B cell (primary cell): ENCODE data around the gene CORO1A. TPM values are rescaled to one million over a fixed set of nuclear protein-coding genes. Genes with fewer than 3 reads are reported as not detected.

Experiments used
- ATAC-seq: fragments of 200-7000 bp; cut with Tn5 transposase; one replicate; pipeline ENCODE4 v1.10.0; 2021; ENCODE audit warnings: low read depth, mild to moderate bottlenecking, moderate number of reproducible peaks, moderate library complexity
- CTCF ChIA-PET: fragments of 350-600 bp; sonication (Branson Sonifier 250); formaldehyde crosslinking; loops from one replicate; lab custom pipeline; 2021; ENCODE audit warnings: antibody characterized with exemption, inconsistent platforms; lab: Charles Lee
- POLR2A ChIA-PET: fragments of 350-600 bp; sonication (Branson Sonifier 250); formaldehyde crosslinking; loops from one replicate; lab custom pipeline; 2021; ENCODE audit warnings: antibody characterized with exemption; lab: Charles Lee
- DNase-seq: peaks from one replicate; pipeline ENCODE4 v3.0.0; 2013
- H2AFZ ChIP-seq: 2 replicates; pipeline ENCODE4 v1.6.1; 2012; ENCODE audit warnings: mild to moderate bottlenecking, low read depth, low read length; ENCODE audit not compliant: insufficient read depth, poor library complexity, severe bottlenecking
- H3K27ac ChIP-seq, 2 donors: 1 replicate in 1 of 2; 2 replicates in 1 of 2; pipeline ENCODE4 v1.5.1; 2012 to 2013; ENCODE audit warnings: low read length in 2 of 2, mild to moderate bottlenecking in 2 of 2, moderate library complexity in 1 of 2
- H3K27me3 ChIP-seq, 4 experiments: fragments of 200-600 bp in 1 of 4; sonication (generic) in 1 of 4; replicated peaks in 1 of 4; 1 replicate in 2 of 4; 2 replicates in 2 of 4; pipeline versions ENCODE4 v1.6.1 to v1.7.0; 2013 to 2016; ENCODE audit warnings: low read length in 3 of 4, mild to moderate bottlenecking in 2 of 4, mixed read lengths in 1 of 4, moderate library complexity in 1 of 4; ENCODE audit not compliant: insufficient read depth in 4 of 4, control insufficient read depth in 3 of 4; ENCODE audit errors: control extremely low read depth in 1 of 4
- H3K36me3 ChIP-seq, 2 experiments: replicated peaks in 1 of 2; 1 replicate in 1 of 2; 2 replicates in 1 of 2; pipeline versions ENCODE4 v1.6.1 to v1.7.1; 2013; ENCODE audit warnings: low read length in 1 of 2; ENCODE audit not compliant: insufficient read depth in 2 of 2, control insufficient read depth in 1 of 2; ENCODE audit errors: control extremely low read depth in 1 of 2, extremely low read depth in 1 of 2
- H3K4me1 ChIP-seq, 2 donors: fragments of 200-600 bp in 1 of 2; sonication (generic) in 1 of 2; 1 replicate in 1 of 2; 2 replicates in 1 of 2; pipeline versions ENCODE4 v1.5.1 to v1.6.1; 2013 to 2017; ENCODE audit warnings: low read length in 2 of 2; ENCODE audit not compliant: control insufficient read depth in 2 of 2, insufficient read depth in 2 of 2
- H3K4me2 ChIP-seq: replicated peaks from 2 replicates; pipeline ENCODE3; 2012; ENCODE audit warnings: mild to moderate bottlenecking, low read depth, low read length; ENCODE audit not compliant: poor library complexity, severe bottlenecking
- H3K4me3 ChIP-seq, 5 experiments: fragments of 200-600 bp in 1 of 5; sonication (generic) in 1 of 5; 1 replicate in 3 of 5; 2 replicates in 2 of 5; pipeline versions ENCODE4 v1.5.1 to v1.7.0; 2011 to 2016; ENCODE audit warnings: low read length in 4 of 5, mild to moderate bottlenecking in 4 of 5, low read depth in 2 of 5, control low read depth in 1 of 5, moderate library complexity in 1 of 5; ENCODE audit not compliant: insufficient read depth in 1 of 5; ENCODE audit errors: control extremely low read depth in 1 of 5, extremely low read depth in 1 of 5
- H3K79me2 ChIP-seq: fragments of 200-600 bp; sonication (generic); one replicate; pipeline ENCODE4 v1.6.0; 2016; ENCODE audit warnings: low read length; ENCODE audit not compliant: control insufficient read depth, insufficient read depth
- H3K9ac ChIP-seq: fragments of 200-600 bp; sonication (generic); 2 replicates; pipeline ENCODE4 v1.6.1; 2017; ENCODE audit warnings: mild to moderate bottlenecking, low read length, moderate library complexity
- H3K9me3 ChIP-seq, 3 donors: one replicate each; pipeline versions ENCODE4 v1.6.1 to v1.7.1; 2013; ENCODE audit warnings: low read length in 2 of 3; ENCODE audit not compliant: control insufficient read depth in 2 of 3, insufficient read depth in 1 of 3; ENCODE audit errors: control extremely low read depth in 1 of 3
- H4K20me1 ChIP-seq: 2 replicates; pipeline ENCODE4 v1.6.0; 2012; ENCODE audit warnings: mild to moderate bottlenecking, low read length; ENCODE audit not compliant: insufficient read depth, control insufficient read depth, poor library complexity, severe bottlenecking
- H3K27ac Mint-ChIP-seq: one replicate; pipeline ENCODE4 v1.8.0; 2021; ENCODE audit warnings: mixed read lengths
- H3K27me3 Mint-ChIP-seq: one replicate; pipeline ENCODE4 v1.8.0; 2021; ENCODE audit warnings: mixed read lengths
- H3K4me1 Mint-ChIP-seq: one replicate; pipeline ENCODE4 v1.8.0; 2021; ENCODE audit warnings: mixed read lengths
- H3K4me3 Mint-ChIP-seq: one replicate; pipeline ENCODE4 v1.8.0; 2021; ENCODE audit warnings: mixed read lengths
- H3K9me3 Mint-ChIP-seq: one replicate; pipeline ENCODE4 v1.8.0; 2022; ENCODE audit warnings: mixed read lengths; ENCODE audit not compliant: insufficient read depth
- CTCF ChIP-seq: fragments of 200-600 bp; IDR thresholded peaks from one replicate; pipeline ENCODE4 v1.8.0; 2022; ENCODE audit warnings: antibody characterized with exemption, mild to moderate bottlenecking
- EZH2 ChIP-seq: IDR thresholded peaks from 2 replicates; pipeline ENCODE4 v1.6.1; 2012; ENCODE audit warnings: borderline replicate concordance, low read depth, mild to moderate bottlenecking, moderate library complexity, low read length; ENCODE audit not compliant: insufficient read depth, poor library complexity, severe bottlenecking
- WGBS: methylation state at CpG from one replicate; pipeline ENCODE4 v1.1.5; 2013; ENCODE audit warnings: missing lambda C conversion rate; ENCODE audit not compliant: insufficient coverage; 5-methylcytosine and 5-hydroxymethylcytosine counted together
- intact Hi-C: fragments of 100-400 bp; cut with micrococcal nuclease; formaldehyde crosslinking; loops from one replicate; pipeline ENCODE4 v1.10.0; 2022
- polyA minus RNA-seq: library from RNA; depleted of rRNA, polyadenylated mRNA; stranded (reverse); fragments of >200 nt; gene quantifications from 2 replicates; pipeline ENCODE4 v1.2.3, GENCODE V29; 2012
- polyA plus RNA-seq: library from polyadenylated mRNA; depleted of rRNA; stranded (reverse); fragments of >200 nt; gene quantifications from 2 replicates; pipeline ENCODE4 v1.2.3, GENCODE V29; 2012
- total RNA-seq, 2 donors: library from RNA; stranded (reverse); fragments of 120-200 nt in 1 of 2; gene quantifications; 1 replicate in 1 of 2; 2 replicates in 1 of 2; pipeline versions ENCODE4 v1.2.3 to v1.2.4, GENCODE V29; 2013 to 2022

The CORO1A gene
- total RNA-seq = 653 and 662 TPM in 2 replicates
- total RNA-seq (2013) = 373 TPM
- polyA plus RNA-seq = 1,191 and 1,555 TPM in 2 replicates
- 875 and 925 TPM in 2 replicates for polyA minus RNA-seq

GRCh38 chr16:30183233-30184095 lies at the start of gene CORO1A:
Gene CORO1A (plus strand): TSS chr16:30183602. CDS start chr16:30185210, 1,608 bp downstream.
- Histone ChIP-seq H3K4me2 (peak within 1 kb of the TSS; percentile 97), H3K36me3 (peaks cover 0 to 42% of the 10 kb centered on the region in 2 experiments), H3K27me3 (no peaks in the 10 kb centered on the region), H2AFZ (peak within 1 kb of the TSS; percentile 88), H3K9me3 (no peaks in the 10 kb centered on the region), H4K20me1 (peaks cover 42% of the 10 kb centered on the region), H3K4me3 (peak within 1 kb of the TSS; percentile 54 to 99 (median 97)), H3K4me1 (peaks cover 40 to 48% of the 10 kb centered on the region in 2 donors), H3K27ac (peak within 1 kb of the TSS; percentile 78 to 87), H3K79me2 (peaks cover 46% of the 10 kb centered on the region), H3K9ac (peak within 1 kb of the TSS; percentile 98)
- ATAC-seq (peak; percentile 62), DNase-seq (peak; percentile 91)
- POLR2A ChIA-PET = interaction anchor here (0.6 to 4.9 kb wide), 15 partner anchors 40 to 477 kb away, joined by 3 to 97 read pairs (median 4); partner anchors contain the start of genes ALDOA, MAPK3, SEPTIN1 and TBX6
- WGBS = under 1% methylated on average over 81 of the region's 81 CpGs
- H3K27me3 Mint-ChIP-seq = no peaks in the 10 kb centered on the region
- TF ChIP-seq EZH2 (no peak), CTCF (no peak)
- peak within 1 kb of the TSS; percentile 90 for H3K4me3 Mint-ChIP-seq
- CTCF ChIA-PET = interaction anchor here (0.9 to 1.8 kb wide), 5 partner anchors 40 to 92 kb away, joined by 3 to 11 read pairs (median 5); partner anchors contain the start of genes MAPK3, TBX6 and YPEL3
- H3K9me3 Mint-ChIP-seq = no peaks in the 10 kb centered on the region
- peak within 1 kb of the TSS; percentile 99 for H3K27ac Mint-ChIP-seq
- peaks cover 46% of the 10 kb centered on the region for H3K4me1 Mint-ChIP-seq
- intact Hi-C loops = loop anchor here (1.0 kb wide), 2 partner anchors 17 to 40 kb away; no protein-coding TSS in a partner anchor
